ENCODE measurements around the gene PLAGL1. TPM values are rescaled to one million over a fixed set of nuclear protein-coding genes. Genes with fewer than 3 reads are reported as not detected.

The PLAGL1 gene
- total and polyA plus RNA-seq, 2 of the 8 experiments (the other 6 are each of a cell fraction or from before 2014, with no cell fraction given) = 0.94 to 1.1 TPM

- Histone ChIP-seq H3K9ac (replicated peaks in 1 of 4; ENCODE audit: extremely low read depth in 1 of 4, low read depth in 3 of 4, low read length in 3 of 4) (no peak overlapping the region), H2AK5ac (ENCODE audit: low read depth, low read length) (no peak overlapping the region), H3K36me3 (ENCODE audit: control insufficient read depth in 2 of 4, insufficient read depth in 4 of 4, low read length in 3 of 4) (no peaks in the 10 kb centered on the region), H4K5ac (ENCODE audit: insufficient read length, low read depth, low read length) (no peak overlapping the region), H3K79me1 (ENCODE audit: low read depth, low read length) (no peaks in the 10 kb centered on the region), H2BK12ac (ENCODE audit: low read depth, low read length) (no peak overlapping the region), H3K4ac (replicated peaks; ENCODE audit: insufficient read length, low read depth, low read length) (no peak overlapping the region), H2BK5ac (ENCODE audit: low read depth, low read length) (no peak overlapping the region), H2BK15ac (ENCODE audit: low read length) (no peak overlapping the region), H3K4me1 (replicated peaks in 1 of 4; ENCODE audit: control insufficient read depth in 3 of 4, insufficient read depth in 4 of 4, low read length in 3 of 4) (no peaks in the 10 kb centered on the region), H3K4me3 (ENCODE audit: extremely low read depth in 1 of 4, insufficient read depth in 2 of 4, low read depth in 3 of 4, low read length in 4 of 4) (no peak overlapping the region), H3K27me3 (replicated peaks in 1 of 4; ENCODE audit: control insufficient read depth in 3 of 4, extremely low read depth in 1 of 4, insufficient read depth in 3 of 4, low read length in 3 of 4) (no peaks in the 10 kb centered on the region), H4K20me1 (replicated peaks in 1 of 2; ENCODE audit: control insufficient read depth in 1 of 2, insufficient read depth in 2 of 2, low read length in 2 of 2) (no peaks in the 10 kb centered on the region), H3K79me2 (ENCODE audit: control insufficient read depth in 1 of 2, insufficient read depth in 2 of 2, low read length in 2 of 2) (no peaks in the 10 kb centered on the region), H3K27ac (ENCODE audit: low read depth, low read length) (no peak overlapping the region), H3K56ac (replicated peaks; ENCODE audit: insufficient read length, low read depth, low read length) (no peak overlapping the region), H2AFZ (ENCODE audit: low read length) (no peak overlapping the region), H3K18ac (ENCODE audit: extremely low read depth, low read length) (no peak overlapping the region), H4K8ac (ENCODE audit: extremely low read depth, insufficient read depth, low read length) (no peak overlapping the region), H4K91ac (replicated peaks; ENCODE audit: insufficient read length, low read length) (no peak overlapping the region), H3K23ac (ENCODE audit: insufficient read length) (no peak overlapping the region), H2BK120ac (replicated peaks; ENCODE audit: low read depth, low read length) (no peak overlapping the region), H3K9me3 (ENCODE audit: insufficient read depth in 2 of 2, low read depth in 1 of 2, low read length in 1 of 2) (no peaks in the 10 kb centered on the region), H3K14ac (ENCODE audit: insufficient read length) (no peak overlapping the region), H3K4me2 (ENCODE audit: insufficient read depth in 1 of 2, low read depth in 2 of 2, low read length in 2 of 2) (no peak overlapping the region), H3K23me2 (ENCODE audit: low read depth, low read length) (no peaks in the 10 kb centered on the region), H2BK20ac (ENCODE audit: low read length) (no peak overlapping the region)
- DNase-seq (ENCODE audit: low read depth in 1 of 2, low spot score in 2 of 2) = no peak
- 91% methylated on average over 5 of the region's 5 CpGs; no CpG with 5 or more reads in 1 of the 2 experiments for WGBS, 2 experiments (ENCODE audit: extremely low coverage in 1 of 2, insufficient coverage in 1 of 2, insufficient read length in 1 of 2, insufficient replicate concordance in 2 of 2, low coverage in 1 of 2, low lambda C conversion rate in 2 of 2, missing lambda C conversion rate in 1 of 2)
- CTCF ChIA-PET (ENCODE audit: partially characterized antibody) = interaction anchor here (0.7 to 3.1 kb wide), 6 partner anchors 15 to 80 kb away, joined by 3 to 19 read pairs (median 6); no protein-coding TSS in a partner anchor
- no peak for TF ChIP-seq RAD21 (IDR thresholded peaks at IDR 0.05 in 1 of 2, conservative IDR thresholded peaks at IDR 0.05 in 1 of 2; ENCODE audit: low read depth in 2 of 2, low read length in 2 of 2)
- TF ChIP-seq RNF2 (IDR thresholded peaks at IDR 0.05; ENCODE audit: borderline replicate concordance, low read depth, low read length, missing control alignments, poor library complexity, severe bottlenecking) = no peak
- TF ChIP-seq RBBP5 (IDR thresholded peaks at IDR 0.05; ENCODE audit: borderline replicate concordance, low read depth, low read length) = no peak
- no peak for TF ChIP-seq SP1 (IDR thresholded peaks at IDR 0.05; ENCODE audit: low read depth, low read length)
- no peak for TF ChIP-seq CBX8 (IDR thresholded peaks at IDR 0.05; ENCODE audit: borderline replicate concordance, low read depth, low read length)
- no peak for FAIRE-seq
- POLR2A ChIA-PET (ENCODE audit: partially characterized antibody) = no interaction called here
Measured at GRCh38 chr6:144019929-144020328, 11.9 kb upstream of the PLAGL1 start.
